HG03196 (cell line): Measurements from ENCODE around the gene MRPL43.
"Not testable (repeated sequence)": the region's sequence is repeated elsewhere in the genome, so short reads cannot be mapped to it uniquely, and the experiment has no call there.

Source experiments
- ATAC-seq: cut with Tn5 transposase; IDR thresholded peaks from one replicate; pipeline ENCODE4 v1.9.1; 2021; ENCODE audit not compliant: unreplicated experiment

The MRPL43 gene

DNA sequence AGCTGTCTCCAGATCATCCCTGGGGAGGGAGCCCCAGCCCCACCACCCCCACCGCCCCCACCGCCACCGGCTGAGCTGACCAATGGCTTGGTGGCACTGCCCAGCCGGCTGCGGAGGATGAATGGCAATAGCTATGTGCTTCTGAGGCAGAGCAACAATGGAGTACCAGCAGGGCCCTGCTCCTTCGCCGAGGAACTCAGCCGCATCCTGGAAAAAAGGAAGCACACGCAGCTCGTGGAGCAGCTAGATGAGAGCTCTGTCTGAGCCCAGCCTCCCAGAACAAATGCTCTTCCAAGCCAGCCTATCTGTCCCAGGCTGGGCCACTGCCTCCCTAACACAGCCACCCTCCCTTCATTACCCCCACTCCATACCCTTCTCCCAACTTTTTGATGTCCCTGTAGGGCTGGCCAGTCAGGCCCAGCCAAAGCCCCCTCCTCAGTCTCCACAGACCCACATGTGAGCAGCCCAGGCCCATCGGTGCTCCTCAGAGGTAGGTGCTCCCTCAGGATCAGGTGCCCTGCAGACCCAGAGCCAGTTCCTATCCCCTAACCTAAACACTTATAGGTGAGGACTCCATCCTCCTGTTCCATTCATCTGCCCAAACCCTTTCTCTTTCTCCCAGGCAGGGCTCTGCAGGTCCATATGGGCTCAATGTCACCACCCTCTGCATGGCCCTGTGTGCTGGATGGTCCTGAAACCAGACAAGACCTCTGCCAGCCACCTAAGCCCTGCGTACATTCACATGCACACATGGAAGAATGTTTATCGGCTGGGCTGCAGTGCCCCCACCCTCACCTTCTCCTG lies 3.2 kb downstream of the MRPL43 start:
- ATAC-seq: no peak

DNA sequence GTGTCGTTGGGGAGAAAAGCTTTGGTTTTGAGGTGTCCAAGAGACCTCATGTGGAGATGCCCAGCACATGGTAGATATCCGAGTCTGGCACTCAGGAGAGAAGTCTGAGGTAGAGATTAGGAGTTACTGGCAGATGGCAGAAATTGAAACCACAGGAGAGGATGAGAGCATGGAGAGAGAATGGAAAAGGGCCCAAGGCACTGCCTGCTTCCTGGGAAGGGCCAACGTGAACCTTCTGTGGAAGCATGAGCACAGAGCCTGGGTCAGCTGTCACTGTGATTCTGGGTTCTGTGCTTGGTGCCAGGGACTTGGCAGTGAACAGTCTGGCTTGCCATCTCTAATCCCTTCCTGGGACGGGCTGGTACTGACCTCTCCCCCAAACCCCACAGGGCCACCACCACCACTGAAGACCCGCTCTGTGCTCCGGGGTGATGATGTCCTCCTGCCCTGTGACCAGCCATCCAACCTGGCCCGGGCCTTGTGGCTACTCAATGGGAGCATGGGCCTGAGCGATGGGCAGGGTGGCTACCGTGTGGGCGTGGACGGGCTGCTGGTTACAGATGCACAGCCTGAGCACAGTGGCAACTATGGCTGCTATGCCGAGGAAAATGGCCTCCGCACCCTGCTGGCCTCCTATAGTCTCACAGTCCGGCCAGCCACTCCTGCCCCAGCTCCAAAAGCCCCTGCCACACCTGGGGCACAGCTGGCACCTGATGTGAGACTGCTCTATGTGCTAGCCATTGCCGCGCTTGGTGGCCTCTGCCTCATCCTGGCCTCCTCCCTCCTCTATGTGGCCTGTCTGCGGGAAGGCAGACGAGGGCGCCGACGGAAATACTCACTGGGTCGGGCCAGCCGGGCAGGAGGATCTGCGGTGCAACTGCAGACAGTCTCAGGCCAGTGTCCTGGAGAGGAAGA lies 4.1 kb downstream of the MRPL43 start:
- ATAC-seq: no peak

DNA sequence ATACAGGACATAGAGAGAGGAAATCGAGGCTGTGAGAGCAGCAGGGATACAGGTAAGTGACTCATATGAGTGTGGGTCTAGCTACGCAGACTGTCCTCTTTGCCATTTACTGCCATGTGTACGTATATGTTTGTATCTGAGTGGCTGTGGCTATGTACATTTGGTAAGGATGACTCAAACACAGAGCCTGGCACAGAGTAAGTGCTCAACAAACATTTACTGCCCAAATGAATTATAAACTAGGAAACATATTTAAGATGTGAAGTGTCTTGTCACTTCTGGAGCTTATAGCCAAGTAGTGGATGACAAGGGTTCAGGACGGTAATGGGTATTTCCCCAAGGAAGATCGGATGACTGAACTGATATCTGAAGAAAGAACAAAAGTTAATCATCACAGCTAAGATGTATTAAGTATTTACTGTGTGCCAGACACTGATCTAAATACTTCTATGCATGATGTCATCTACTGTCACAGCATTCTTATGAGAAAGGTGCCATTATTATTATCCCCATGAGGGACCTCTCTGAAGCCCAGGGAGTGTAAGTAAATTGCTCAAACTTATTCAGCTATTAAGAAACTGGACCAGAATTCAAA lies 6.0 kb downstream of the MRPL43 start:
- ATAC-seq: no peak

DNA sequence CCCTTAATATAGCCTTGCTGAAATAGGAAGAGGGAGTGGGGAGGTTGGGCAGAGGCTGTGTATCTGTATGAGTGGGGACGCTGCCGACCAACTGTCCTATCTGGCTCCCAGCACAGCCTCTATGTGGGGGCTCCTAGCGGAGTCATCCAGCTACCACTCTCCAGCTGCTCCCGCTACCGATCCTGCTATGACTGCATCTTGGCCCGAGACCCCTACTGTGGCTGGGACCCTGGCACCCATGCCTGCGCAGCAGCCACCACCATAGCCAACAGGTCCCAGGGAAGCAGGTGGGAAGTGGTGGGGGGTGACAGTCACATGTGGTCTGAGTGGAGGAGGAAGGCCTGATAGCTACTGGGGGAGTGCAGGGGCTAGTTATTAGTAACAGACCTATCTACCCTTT lies 6.6 kb downstream of the MRPL43 start:
- no peak for ATAC-seq

DNA sequence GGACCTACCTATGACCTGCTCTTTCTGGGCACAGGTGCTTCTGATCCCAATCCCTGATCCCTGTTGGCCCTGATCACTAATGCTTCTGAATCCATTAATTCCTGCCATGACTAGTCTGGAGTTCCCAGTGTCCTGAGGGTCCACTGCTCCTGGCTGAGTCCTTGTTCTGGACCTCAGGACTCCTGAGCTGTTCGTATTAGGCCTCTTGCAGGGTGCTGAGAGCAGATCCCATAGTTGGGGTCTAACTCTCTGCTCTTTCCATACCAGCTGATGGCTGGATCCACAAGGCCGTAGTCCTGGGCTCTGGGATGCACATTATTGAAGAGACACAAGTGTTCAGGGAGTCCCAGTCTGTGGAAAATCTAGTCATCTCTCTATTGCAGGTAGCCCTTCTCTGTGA lies 7.0 kb downstream of the MRPL43 start:
- ATAC-seq: no peak

DNA sequence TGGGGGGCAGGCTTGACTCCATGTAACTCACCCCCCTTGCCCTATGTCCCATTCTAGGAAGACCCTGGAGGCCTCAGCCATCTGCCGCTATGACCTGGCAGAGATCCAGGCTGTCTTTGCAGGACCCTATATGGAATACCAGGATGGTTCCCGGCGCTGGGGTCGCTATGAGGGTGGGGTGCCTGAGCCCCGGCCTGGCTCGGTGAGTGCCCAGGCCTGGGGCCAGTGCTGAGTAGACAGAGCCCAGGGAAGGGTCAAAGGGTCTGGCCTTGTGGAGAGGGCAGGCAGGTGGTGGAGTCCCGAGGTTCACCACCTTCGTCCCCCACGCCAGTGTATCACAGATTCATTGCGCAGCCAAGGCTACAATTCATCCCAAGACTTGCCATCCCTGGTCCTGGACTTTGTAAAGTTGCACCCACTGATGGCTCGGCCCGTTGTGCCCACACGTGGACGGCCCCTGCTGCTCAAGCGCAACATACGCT lies 7.5 kb downstream of the MRPL43 start:
- ATAC-seq: no peak

DNA sequence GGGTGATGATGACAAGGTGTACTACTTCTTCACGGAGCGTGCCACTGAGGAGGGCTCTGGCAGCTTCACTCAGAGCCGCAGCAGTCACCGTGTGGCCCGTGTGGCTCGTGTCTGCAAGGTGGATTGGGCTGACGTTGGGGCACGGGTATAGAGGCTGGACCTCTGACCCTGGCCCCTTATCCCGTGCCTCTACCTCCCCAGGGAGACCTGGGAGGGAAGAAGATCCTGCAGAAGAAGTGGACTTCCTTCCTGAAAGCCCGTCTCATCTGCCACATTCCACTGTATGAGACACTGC lies 8.4 kb downstream of the MRPL43 start:
- ATAC-seq: no peak

DNA sequence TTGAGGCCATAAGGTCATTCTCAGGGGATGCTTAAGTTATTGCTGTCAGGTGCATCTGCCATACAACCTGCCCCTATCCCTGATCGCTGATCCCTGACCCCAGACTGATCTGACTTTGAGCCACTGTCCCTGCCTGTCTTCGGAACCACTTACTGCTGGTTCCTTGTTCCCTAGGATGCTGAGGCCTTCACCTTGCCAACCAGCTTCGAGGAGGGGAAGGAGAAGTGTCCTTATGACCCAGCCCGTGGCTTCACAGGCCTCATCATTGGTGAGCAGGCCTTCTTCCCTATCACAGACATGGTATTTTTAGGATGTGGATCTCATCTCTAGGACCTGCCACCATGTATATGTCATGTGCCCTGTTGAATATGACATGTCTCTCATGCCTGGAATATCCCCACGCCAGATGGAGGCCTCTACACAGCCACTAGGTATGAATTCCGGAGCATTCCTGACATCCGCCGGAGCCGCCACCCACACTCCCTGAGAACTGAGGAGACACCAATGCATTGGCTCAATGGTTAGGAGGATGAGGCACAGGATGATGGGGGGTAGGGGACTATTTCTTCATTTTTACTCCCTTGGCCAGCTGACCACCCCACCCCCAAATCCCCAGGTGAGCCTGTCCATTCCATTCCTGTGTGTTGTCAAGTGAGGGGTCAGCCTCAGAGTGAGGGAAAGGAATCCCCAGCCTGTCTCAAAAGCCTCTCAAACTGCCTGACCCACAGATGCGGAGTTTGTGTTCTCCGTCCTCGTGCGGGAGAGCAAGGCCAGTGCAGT lies 9.0 kb downstream of the MRPL43 start:
- ATAC-seq: no peak

DNA sequence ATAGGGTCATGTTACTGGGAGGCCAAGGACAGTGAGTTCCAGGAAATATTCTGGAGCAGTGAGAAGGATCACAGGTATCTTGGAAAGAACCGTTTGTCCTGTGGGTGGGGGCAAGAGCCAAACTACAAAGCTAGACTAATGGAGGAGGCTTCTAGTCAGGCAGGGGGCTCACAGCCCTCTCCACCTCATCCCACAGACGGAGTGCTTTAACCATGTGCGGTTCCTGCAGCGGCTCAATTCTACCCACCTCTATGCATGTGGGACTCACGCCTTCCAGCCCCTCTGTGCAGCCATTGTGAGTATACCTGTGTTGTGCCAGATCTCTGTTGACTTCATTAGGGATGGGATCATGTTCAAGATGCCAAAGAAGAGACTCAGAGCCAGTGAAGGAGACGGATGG lies 9.9 kb downstream of the MRPL43 start:
- no peak for ATAC-seq

DNA sequence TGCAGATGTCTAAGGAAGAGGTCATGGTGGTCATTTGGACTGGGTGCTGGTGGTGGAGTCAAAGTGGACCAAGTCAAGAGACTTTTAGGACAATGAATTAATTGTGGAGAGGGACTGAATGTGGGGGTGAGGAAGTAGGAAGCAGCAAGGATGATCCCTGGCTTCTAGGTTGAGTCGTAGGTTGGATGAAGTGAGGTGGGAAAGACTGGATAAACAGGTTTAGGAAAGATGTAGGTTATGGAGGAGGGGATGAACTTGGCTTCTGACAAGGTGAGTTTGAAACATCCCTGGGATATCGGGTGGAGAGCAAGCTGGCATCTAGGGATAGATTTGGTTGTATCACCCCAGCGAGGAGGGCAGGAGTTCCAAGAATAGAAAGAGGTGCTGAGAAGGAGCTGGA lies 10.4 kb downstream of the MRPL43 start:
- no peak for ATAC-seq

DNA sequence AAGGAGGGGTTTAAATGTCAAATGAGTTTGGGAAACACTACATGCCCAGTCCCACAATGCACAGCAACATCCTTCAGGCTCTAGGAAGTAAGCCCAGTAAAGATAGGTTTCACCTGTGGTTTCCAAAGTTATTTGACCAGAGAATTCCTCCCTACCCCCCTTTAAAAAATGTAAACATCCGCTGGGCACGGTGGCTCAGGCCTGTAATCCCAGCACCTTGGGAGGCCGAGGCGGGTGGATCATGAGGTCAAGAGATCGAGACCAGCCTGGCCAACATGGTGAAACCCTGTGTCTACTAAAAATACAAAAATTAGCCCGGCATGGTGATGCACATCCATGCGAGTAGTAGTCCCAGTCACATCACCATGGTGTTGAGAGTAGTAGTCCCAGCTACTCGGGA lies 11.9 kb downstream of the MRPL43 start:
- not testable (repeated sequence) for ATAC-seq

DNA sequence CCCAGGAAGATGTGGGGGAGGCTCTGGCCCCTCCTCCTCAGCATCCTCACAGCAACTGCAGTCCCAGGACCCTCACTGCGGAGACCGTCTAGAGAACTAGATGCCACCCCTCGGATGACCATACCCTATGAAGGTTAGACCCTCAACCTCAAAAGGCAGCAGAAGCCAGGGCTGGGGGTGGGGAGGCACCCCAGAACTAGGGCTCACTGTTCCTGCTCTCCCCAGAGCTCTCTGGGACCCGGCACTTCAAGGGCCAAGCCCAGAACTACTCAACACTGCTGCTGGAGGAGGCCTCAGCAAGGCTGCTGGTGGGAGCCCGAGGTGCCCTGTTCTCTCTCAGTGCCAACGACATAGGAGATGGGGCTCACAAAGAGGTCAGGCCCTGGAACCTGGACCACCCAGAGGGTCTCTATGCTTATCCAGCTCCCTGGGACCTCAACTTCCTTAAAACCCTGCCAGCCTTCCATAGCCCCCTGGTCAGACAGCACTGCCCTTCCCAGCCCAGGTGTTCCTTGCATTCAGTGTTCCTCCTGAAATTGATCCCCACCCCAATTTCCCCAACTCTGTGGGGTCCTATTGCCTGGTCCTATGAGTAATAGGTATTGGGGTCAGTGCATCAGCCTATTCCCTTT lies 14.3 kb downstream of the MRPL43 start:
- no peak for ATAC-seq

DNA sequence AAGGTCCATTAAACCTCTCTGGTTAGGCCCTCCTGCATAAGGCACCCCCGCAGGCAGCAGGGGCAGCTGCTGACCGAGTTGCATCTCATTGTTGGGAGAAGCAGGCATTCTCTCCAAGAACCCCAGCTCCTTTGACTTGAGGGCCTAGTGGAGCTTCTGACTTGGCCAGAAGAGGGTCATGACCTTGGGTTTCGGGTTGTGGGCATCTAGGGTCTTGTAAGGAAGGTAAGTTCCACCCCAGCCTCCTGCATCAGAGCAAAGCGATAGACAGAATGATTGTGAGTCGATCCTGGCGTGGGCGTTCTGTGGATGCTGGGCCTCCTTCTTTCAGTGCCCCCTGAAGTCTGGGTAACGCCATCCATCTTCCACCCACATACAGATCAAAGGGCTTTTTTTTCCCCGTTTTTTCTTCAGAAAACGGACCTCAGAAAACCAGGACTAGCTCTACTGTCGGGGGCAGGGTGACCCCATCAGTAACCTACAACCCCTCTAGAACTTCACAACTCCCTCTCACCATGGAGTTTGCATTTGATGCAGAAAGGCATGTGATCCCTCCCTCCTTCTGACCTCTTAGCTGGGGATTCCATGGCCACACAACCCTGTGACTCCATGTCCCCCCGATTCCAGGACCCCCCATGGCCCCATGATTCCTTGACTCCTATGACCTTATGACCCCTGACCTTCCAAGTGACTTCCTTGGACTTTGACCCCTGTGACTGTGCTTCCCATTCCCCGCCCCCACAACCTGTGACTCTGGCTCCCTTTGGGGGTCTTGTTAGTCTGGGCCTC lies 15.0 kb downstream of the MRPL43 start:
- ATAC-seq: no peak

DNA sequence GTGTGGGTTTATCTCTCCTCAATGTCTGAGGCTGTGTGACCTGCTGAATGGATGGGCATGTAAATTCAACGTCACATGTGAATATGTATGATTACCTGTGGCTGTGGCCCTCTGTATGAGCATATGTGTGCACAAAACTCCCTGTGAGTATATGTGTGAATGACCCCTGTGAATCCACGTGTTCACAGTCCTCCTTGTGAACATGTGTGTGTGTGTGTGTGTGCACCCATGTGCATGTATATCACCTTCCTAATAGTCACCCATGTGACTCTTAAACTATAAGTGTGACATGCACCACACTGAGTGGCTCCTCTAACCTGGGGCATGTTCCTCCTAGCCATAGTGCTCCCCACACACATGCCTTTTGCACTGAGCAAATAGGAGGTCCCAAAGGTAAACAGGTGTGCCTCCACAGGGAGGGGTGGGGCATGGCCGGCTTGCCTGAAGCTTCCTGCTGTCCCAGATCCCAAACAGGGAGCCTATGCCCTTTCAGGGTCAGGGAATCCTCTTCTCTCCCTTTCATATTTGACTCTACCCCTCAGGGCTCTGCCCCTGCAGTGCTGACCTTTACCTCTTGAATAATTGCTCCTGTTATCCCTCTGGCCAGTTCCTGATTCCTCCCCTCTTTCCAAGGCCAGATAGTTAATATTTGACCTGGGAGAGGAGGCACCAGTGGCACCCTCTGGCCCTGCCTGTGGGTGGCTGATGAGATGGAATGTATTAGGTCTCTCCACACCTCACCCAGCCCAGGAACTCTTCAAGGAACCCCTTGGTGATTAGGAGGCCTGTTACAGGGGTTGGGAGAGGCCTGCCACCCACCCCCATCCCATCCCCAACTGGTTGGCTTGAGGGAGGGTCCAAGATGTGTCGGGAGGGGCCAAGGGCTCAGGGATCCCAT lies 16.1 kb downstream of the MRPL43 start:
- ATAC-seq: no peak

DNA sequence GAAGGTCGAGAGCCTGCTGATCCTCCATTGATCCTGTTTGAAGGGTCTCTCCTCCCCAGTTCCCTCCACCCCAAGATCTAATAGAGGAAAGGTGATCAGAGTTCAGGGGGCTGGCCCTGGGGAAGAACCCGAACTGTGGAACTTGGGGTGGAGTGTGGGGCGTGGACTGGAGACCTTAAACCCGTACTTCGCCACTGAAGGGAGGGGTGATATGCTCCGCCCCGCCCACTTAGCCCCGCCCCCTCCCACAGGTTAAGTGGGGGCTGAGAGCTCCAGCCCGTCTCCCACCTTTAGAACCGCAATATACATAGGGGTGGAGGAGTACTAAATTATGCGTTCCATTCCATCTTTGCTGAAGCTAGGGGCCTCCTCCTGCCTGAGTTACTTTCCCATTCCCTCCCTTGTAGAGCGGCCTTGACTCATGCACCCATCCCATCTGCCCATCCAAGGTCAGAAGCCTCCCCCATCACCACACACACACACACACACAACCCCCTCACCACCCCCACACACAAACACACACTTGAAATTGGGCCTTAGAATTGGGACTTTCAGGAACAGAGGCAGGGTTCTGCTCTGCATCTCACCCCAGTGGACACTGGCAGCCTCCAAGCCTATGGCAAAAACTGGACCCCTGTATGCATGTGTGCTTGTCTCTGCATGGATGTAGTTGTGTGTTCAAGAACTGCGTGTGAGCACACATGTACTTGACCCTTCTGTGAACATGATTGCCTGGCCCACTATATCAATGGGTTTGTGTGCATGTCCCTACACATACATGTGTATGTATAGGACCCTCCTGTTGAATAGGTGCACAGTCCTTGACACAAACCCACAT lies 17.0 kb downstream of the MRPL43 start:
- no peak for ATAC-seq

DNA sequence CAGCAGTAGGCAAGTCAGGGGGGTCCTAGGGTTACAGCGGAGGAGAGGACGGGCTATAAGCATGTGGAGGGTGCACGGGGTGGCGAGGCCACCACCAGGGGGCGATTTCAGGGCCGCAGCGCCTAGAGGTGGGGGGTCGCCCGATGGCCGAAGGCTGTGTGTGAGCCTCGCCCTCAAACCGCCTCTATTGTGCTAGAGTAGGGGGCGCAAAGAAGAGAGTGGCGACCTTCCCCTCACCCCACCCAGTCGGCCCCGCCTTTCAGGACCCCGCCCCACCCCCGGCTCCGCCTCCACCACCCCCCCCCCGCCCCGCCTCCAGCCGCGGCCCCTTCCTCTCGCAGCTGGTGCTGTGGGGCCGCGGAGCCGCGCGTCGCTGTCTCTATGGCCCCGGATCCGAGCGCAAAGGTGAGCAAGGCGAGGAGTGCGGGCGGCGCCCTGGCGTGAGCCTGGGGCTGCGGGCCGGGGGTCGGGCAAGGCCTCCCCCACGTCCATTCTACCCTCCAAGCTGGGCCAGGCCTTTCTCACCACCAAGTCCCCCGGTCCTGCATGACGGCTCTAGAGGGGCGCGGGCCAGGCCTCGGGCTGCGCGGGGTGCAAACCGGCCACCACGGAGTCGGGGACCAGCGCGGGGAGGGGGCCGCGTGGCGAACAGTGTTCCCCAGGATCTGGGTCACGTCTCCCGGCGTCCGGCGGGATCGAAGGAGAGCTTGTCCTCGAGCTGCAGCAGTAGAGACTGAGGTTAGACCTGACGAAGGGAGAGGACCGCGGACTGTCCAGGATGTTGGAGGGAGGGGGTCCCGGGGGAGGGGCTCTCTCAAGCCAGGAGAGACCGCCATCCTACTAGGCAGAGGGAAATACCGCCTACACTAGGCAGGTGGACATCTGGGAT lies 17.9 kb downstream of the MRPL43 start, which contains the start of gene SEMA4G:
Gene SEMA4G, plus strand, starts transcription at position 318 of the 889 bp plus-strand sequence. CDS start 3,409 bp downstream, outside the sequence.
- ATAC-seq: no peak

DNA sequence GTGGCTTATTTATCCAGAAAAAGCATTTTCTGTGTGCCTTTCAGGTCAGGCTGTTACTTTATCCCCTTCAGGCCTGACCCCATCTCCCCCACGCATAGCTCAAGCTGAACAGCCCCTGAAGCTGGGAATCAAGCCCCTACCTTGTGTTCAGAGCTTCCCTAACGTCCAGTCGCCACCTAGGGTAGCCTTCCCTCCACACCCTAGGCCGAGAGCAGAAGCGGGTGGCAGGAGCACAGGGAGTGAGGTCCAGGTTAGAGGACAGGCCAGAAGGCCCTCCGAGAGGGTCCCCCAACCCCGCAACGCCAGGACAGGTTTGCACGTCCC lies 18.5 kb downstream of the MRPL43 start:
- ATAC-seq: no peak
